MM.1S (cell line): ENCODE data around the gene ZBTB8A.
"Not testable (repeated sequence)": the region's sequence is repeated elsewhere in the genome, so short reads cannot be mapped to it uniquely, and the experiment has no call there.

ENCODE experiments used
- DNase-seq: peaks from one replicate; pipeline ENCODE4 v3.0.0-alpha.2; 2015
- H2AFZ ChIP-seq: fragments of 300-600 bp; sonication (generic); 2 replicates; pipeline ENCODE4 v1.6.0; 2016; ENCODE audit warnings: antibody characterized with exemption, low read length
- H3F3A ChIP-seq: fragments of 300-600 bp; sonication (generic); 2 replicates; pipeline ENCODE4 v1.6.1; 2016; ENCODE audit warnings: mild to moderate bottlenecking, antibody characterized with exemption, low read length, moderate library complexity, mixed read lengths; ENCODE audit not compliant: insufficient read depth
- H3K27ac ChIP-seq: fragments of 300-600 bp; sonication (generic); 2 replicates; pipeline ENCODE4 v1.5.1; 2016; ENCODE audit warnings: mild to moderate bottlenecking, low read length
- H3K27me3 ChIP-seq: fragments of 300-600 bp; sonication (generic); replicated peaks from 2 replicates; pipeline ENCODE4 v1.6.0; 2016; ENCODE audit warnings: low read length; ENCODE audit not compliant: insufficient read depth
- H3K36me3 ChIP-seq: fragments of 300-600 bp; sonication (generic); replicated peaks from 2 replicates; pipeline ENCODE4 v1.6.1; 2016; ENCODE audit warnings: mild to moderate bottlenecking, low read length, mixed read lengths; ENCODE audit not compliant: insufficient read depth
- H3K4me1 ChIP-seq: fragments of 300-600 bp; sonication (generic); 2 replicates; pipeline ENCODE4 v1.6.1; 2016; ENCODE audit warnings: low read length, mixed read lengths
- H3K4me2 ChIP-seq: fragments of 300-600 bp; sonication (generic); 2 replicates; pipeline ENCODE4 v1.6.0; 2016; ENCODE audit warnings: low read depth, low read length
- H3K4me3 ChIP-seq: fragments of 300-600 bp; sonication (generic); 2 replicates; pipeline ENCODE4 v1.5.1; 2016; ENCODE audit warnings: low read length, mixed read lengths
- H3K79me2 ChIP-seq: fragments of 300-600 bp; sonication (generic); 2 replicates; pipeline ENCODE4 v1.6.1; 2016; ENCODE audit warnings: mixed run types, low read length, mixed read lengths
- H3K9ac ChIP-seq: fragments of 300-600 bp; sonication (generic); 2 replicates; pipeline ENCODE4 v1.6.1; 2016; ENCODE audit warnings: low read length, mixed read lengths
- H3K9me2 ChIP-seq: fragments of 300-600 bp; sonication (generic); replicated peaks from 2 replicates; pipeline ENCODE4 v1.6.1; 2016; ENCODE audit warnings: mild to moderate bottlenecking, low read length, mixed read lengths; ENCODE audit not compliant: insufficient read depth
- H3K9me3 ChIP-seq: fragments of 300-600 bp; sonication (generic); replicated peaks from 2 replicates; pipeline ENCODE4 v1.6.1; 2016; ENCODE audit warnings: mild to moderate bottlenecking, low read length, mixed read lengths; ENCODE audit not compliant: insufficient read depth
- H4K20me1 ChIP-seq: fragments of 300-600 bp; sonication (generic); 2 replicates; pipeline ENCODE4 v1.6.1; 2016; ENCODE audit warnings: mild to moderate bottlenecking, low read length, moderate library complexity, mixed read lengths; ENCODE audit not compliant: insufficient read depth
- EZH2 ChIP-seq: fragments of 300-600 bp; sonication (generic); optimal IDR thresholded peaks from 2 replicates; pipeline ENCODE3; 2017; ENCODE audit warnings: low read depth, mild to moderate bottlenecking, antibody characterized with exemption, low read length, mixed read lengths
- EZH2phosphoT487 ChIP-seq: fragments of 300-600 bp; sonication (generic); IDR thresholded peaks from 2 replicates; pipeline ENCODE4 v1.6.1; 2018; ENCODE audit warnings: antibody characterized with exemption, low read length
- TF ChIP-seq, protein P1 (sequence below): fragments of 300-600 bp; sonication (generic); IDR thresholded peaks from 2 replicates; pipeline ENCODE4 v1.5.1; 2016; ENCODE audit warnings: antibody characterized with exemption, low read length, mixed read lengths

ZBTB8A gene

DNA sequence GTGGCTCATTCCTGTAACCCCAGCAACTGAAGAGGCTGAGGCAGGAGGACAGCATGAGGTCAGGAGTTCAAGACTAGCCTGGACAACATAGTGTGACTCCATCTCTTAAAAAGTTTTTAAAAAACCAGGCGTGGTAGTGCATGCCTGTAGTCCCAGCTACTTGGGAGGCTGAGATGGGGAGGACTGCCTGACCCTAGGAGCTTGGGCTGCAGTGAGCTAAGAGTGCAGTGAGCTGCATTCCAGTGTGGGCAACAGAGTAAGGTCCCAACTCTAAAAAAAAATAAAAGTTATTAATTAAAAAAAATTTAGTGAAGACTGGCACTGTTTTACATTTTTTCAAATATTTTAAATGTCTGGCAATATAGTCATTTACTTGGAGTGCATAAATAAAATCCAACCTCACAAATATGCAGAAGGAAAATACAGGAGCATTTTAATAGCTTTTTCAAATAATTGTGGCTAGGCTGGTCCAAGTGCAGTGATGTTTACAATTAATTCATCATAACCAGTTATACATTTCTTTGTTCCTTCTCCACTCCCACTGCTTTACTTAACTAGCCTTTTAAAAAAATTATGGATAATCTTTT lies 100.4 kb downstream of the ZBTB8A start:
- no peaks in the 10 kb centered on the region for H3F3A ChIP-seq
- H3K27ac ChIP-seq: no peak overlapping the region
- peaks cover 95% of the 10 kb centered on the region for H3K79me2 ChIP-seq
- no peaks in the 10 kb centered on the region for H3K9me3 ChIP-seq
- H3K4me1 ChIP-seq: no peaks in the 10 kb centered on the region
- no peak overlapping the region for H3K9ac ChIP-seq
- H3K36me3 ChIP-seq: no peaks in the 10 kb centered on the region
- H3K4me3 ChIP-seq: no peak overlapping the region
- TF ChIP-seq, protein P1, sequence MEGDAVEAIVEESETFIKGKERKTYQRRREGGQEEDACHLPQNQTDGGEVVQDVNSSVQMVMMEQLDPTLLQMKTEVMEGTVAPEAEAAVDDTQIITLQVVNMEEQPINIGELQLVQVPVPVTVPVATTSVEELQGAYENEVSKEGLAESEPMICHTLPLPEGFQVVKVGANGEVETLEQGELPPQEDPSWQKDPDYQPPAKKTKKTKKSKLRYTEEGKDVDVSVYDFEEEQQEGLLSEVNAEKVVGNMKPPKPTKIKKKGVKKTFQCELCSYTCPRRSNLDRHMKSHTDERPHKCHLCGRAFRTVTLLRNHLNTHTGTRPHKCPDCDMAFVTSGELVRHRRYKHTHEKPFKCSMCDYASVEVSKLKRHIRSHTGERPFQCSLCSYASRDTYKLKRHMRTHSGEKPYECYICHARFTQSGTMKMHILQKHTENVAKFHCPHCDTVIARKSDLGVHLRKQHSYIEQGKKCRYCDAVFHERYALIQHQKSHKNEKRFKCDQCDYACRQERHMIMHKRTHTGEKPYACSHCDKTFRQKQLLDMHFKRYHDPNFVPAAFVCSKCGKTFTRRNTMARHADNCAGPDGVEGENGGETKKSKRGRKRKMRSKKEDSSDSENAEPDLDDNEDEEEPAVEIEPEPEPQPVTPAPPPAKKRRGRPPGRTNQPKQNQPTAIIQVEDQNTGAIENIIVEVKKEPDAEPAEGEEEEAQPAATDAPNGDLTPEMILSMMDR: no peak
- TF ChIP-seq EZH2phosphoT487: no peak
- TF ChIP-seq EZH2: no peak
- H2AFZ ChIP-seq: no peak overlapping the region
- H3K27me3 ChIP-seq: no peaks in the 10 kb centered on the region
- H3K4me2 ChIP-seq: no peak overlapping the region
- no peaks in the 10 kb centered on the region for H4K20me1 ChIP-seq
- no peak for DNase-seq
- no peaks in the 10 kb centered on the region for H3K9me2 ChIP-seq

- not testable (repeated sequence) for H3K27ac ChIP-seq, H2AFZ ChIP-seq, DNase-seq, H4K20me1 ChIP-seq, H3K9me2 ChIP-seq, H3K9ac ChIP-seq, H3K4me2 ChIP-seq, H3F3A ChIP-seq, H3K9me3 ChIP-seq, H3K27me3 ChIP-seq, H3K36me3 ChIP-seq, H3K4me1 ChIP-seq, H3K4me3 ChIP-seq
- H3K79me2 ChIP-seq: peaks cover 94% of the 10 kb centered on the region
Measured at GRCh38 chr1:32642292-32642827, 103.1 kb downstream of the ZBTB8A start.

- no peaks in the 10 kb centered on the region for H3K4me1 ChIP-seq
- no peak overlapping the region for H3K27ac ChIP-seq
- no peak for TF ChIP-seq EZH2
- no peak for TF ChIP-seq EZH2phosphoT487
- TF ChIP-seq, protein P1: no peak
- H3F3A ChIP-seq: no peaks in the 10 kb centered on the region
- no peak overlapping the region for H3K4me2 ChIP-seq
- no peaks in the 10 kb centered on the region for H3K9me2 ChIP-seq
- no peaks in the 10 kb centered on the region for H3K27me3 ChIP-seq
- DNase-seq: no peak
- no peak overlapping the region for H2AFZ ChIP-seq
- no peaks in the 10 kb centered on the region for H3K9me3 ChIP-seq
- H3K4me3 ChIP-seq: no peak overlapping the region
- H3K36me3 ChIP-seq: no peaks in the 10 kb centered on the region
- peaks cover 93% of the 10 kb centered on the region for H3K79me2 ChIP-seq
- H4K20me1 ChIP-seq: no peaks in the 10 kb centered on the region
- no peak overlapping the region for H3K9ac ChIP-seq
Measured at GRCh38 chr1:32644426-32644825, 105.2 kb downstream of the ZBTB8A start.

DNA sequence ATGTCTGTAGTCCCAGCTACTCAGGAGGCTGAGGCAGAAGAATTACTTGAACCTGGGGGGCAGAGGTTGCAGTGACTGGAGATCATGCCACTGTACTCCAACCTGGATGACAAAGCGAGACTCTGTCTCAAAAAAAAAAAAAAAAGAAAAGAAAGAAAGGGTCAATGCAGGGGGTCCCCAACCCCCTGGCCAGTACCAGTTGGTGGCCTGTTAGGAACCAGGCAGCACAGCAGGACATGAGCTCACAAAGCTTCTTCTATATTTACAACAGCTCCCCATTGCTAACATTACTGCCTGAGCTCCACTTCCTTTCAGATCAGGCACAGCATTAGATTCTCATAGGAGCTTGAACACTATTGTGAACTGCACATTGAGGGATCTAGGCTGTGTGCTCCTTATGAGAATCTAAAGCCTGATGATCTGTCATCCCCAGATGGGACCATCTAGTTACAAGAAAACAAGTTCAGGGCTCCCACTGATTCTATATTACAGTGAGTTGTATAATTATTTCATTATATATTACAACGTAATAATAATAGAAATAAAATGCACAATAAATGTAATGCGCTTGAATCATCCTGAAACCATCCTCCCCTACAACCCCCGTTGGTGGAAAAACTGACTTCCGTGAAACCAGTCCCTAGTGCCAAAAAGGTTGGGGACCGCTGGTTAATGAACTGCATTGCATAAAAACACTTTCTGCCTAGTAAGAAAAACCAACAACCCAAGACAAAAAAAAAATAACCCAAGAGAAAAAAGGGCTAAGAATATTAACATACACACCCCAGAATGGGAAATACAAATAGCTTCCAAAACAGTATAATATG lies 108.3 kb downstream of the ZBTB8A start:
- no peak overlapping the region for H3K9ac ChIP-seq
- no peak overlapping the region for H3K4me3 ChIP-seq
- no peak overlapping the region for H3K4me2 ChIP-seq
- peaks cover 5% of the 10 kb centered on the region; the same call in 1 of the 2 replicates for H3K4me1 ChIP-seq
- H3K27ac ChIP-seq: no peak overlapping the region
- no peaks in the 10 kb centered on the region for H3K27me3 ChIP-seq
- no peaks in the 10 kb centered on the region for H4K20me1 ChIP-seq
- H3F3A ChIP-seq: peaks cover 15% of the 10 kb centered on the region
- no peak for DNase-seq
- peaks cover 90% of the 10 kb centered on the region for H3K79me2 ChIP-seq
- no peaks in the 10 kb centered on the region for H3K9me2 ChIP-seq
- H3K9me3 ChIP-seq: no peaks in the 10 kb centered on the region
- H2AFZ ChIP-seq: no peak overlapping the region
- no peak for TF ChIP-seq EZH2phosphoT487
- TF ChIP-seq, protein P1: no peak
- no peak for TF ChIP-seq EZH2
- no peaks in the 10 kb centered on the region for H3K36me3 ChIP-seq
